Calu3 (cell line): ENCODE measurements around the gene CFAP99. TPM values are rescaled to one million over a fixed set of nuclear protein-coding genes. Genes with fewer than 3 reads are reported as not detected.

ENCODE experiments used
- BruUV-seq: library from RNA; stranded (reverse); fragments of 400-500 nt; replicated peaks from 2 replicates; lab custom pipeline; 2021; lab: Mats Ljungman, UMichigan
- CTCF ChIA-PET: fragments of 300-600 bp; sonication (Branson Sonifier 250); formaldehyde crosslinking; loops from one replicate; lab custom pipeline; 2022; ENCODE audit warnings: antibody characterized with exemption; lab: Charles Lee
- DNase-seq: peaks from one replicate; pipeline ENCODE4 v3.0.0; 2022
- H3K27ac Mint-ChIP-seq: one replicate; pipeline ENCODE4 v1.8.0; 2022; ENCODE audit warnings: mixed read lengths; ENCODE audit not compliant: unreplicated experiment
- H3K27me3 Mint-ChIP-seq: one replicate; pipeline ENCODE4 v1.8.0; 2022; ENCODE audit warnings: mixed read lengths; ENCODE audit not compliant: unreplicated experiment
- H3K36me3 Mint-ChIP-seq: one replicate; pipeline ENCODE4 v1.8.0; 2022; ENCODE audit warnings: mild to moderate bottlenecking, moderate library complexity, mixed read lengths; ENCODE audit not compliant: insufficient read depth, unreplicated experiment
- H3K4me1 Mint-ChIP-seq: one replicate; pipeline ENCODE4 v1.8.0; 2022; ENCODE audit warnings: mild to moderate bottlenecking, low read depth, mixed read lengths; ENCODE audit not compliant: unreplicated experiment
- H3K4me3 Mint-ChIP-seq: one replicate; pipeline ENCODE4 v1.8.0; 2022; ENCODE audit warnings: mild to moderate bottlenecking, low read depth, moderate library complexity, mixed read lengths; ENCODE audit not compliant: unreplicated experiment
- H3K9me3 Mint-ChIP-seq: one replicate; pipeline ENCODE4 v1.8.0; 2022; ENCODE audit warnings: low read depth, mixed read lengths; ENCODE audit not compliant: unreplicated experiment
- intact Hi-C: fragments of 100-400 bp; cut with micrococcal nuclease; formaldehyde crosslinking; loops from one replicate; pipeline ENCODE4 v1.10.0; 2022; ENCODE audit not compliant: unreplicated experiment
- total RNA-seq: library from RNA; stranded (reverse); gene quantifications from 2 replicates; pipeline ENCODE4 v1.2.3, GENCODE V29; 2022
- TF ChIP-seq, protein P1 (sequence below): fragments of 200-600 bp; IDR thresholded peaks from one replicate; pipeline ENCODE4 v1.8.0; 2022; ENCODE audit warnings: antibody characterized with exemption; ENCODE audit not compliant: unreplicated experiment

Gene CFAP99
- total RNA-seq, 1 experiment from 2014 or later: not detected

DNA sequence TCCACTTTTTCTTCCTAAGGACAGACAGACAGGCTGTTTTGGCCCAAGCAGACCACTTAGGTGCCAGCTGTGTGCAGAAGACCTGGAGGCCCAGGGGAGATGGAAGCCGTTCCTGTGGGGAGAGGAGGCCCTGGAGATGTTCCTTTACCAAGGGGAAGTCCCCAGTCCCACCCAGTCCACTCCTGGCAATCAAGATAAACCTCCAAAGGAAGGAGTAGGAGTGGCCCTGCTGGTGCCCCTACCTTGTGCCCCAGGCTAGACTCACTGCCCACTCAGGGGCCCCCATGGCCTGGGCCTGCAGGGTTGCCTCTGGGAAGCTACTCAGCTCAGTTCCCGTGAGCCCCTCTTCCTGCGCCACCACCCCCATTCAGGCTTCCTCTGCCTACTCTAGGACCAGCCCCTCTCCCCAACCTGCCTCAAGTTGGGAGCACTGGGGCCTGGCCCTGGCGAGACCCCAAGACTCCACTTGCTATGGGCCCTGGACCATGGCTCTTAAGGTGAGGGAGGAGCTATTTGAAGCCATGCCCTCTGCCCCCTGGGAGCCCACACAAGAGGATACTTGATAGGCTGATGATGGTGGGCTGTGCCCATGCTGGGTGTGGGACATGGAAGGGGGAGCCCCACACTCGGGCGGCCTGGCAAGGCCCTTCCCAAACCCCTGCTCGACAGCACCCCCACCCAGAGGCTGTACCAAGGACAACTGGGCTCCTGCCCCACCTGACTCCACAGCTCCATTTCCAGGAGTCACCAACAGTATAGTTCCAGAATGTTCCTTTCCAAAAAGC lies 25.4 kb downstream of the CFAP99 start:
- Mint-ChIP-seq H3K9me3 (no peaks in the 10 kb centered on the region), H3K4me3 (no peak overlapping the region), H3K27me3 (no peaks in the 10 kb centered on the region), H3K4me1 (no peaks in the 10 kb centered on the region), H3K27ac (no peak overlapping the region), H3K36me3 (no peaks in the 10 kb centered on the region)
- BruUV-seq: no TSS peak
- CTCF ChIA-PET: no interaction called here
- intact Hi-C loops: no loop called here
- DNase-seq: no peak
- TF ChIP-seq, protein P1, sequence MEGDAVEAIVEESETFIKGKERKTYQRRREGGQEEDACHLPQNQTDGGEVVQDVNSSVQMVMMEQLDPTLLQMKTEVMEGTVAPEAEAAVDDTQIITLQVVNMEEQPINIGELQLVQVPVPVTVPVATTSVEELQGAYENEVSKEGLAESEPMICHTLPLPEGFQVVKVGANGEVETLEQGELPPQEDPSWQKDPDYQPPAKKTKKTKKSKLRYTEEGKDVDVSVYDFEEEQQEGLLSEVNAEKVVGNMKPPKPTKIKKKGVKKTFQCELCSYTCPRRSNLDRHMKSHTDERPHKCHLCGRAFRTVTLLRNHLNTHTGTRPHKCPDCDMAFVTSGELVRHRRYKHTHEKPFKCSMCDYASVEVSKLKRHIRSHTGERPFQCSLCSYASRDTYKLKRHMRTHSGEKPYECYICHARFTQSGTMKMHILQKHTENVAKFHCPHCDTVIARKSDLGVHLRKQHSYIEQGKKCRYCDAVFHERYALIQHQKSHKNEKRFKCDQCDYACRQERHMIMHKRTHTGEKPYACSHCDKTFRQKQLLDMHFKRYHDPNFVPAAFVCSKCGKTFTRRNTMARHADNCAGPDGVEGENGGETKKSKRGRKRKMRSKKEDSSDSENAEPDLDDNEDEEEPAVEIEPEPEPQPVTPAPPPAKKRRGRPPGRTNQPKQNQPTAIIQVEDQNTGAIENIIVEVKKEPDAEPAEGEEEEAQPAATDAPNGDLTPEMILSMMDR: no peak

DNA sequence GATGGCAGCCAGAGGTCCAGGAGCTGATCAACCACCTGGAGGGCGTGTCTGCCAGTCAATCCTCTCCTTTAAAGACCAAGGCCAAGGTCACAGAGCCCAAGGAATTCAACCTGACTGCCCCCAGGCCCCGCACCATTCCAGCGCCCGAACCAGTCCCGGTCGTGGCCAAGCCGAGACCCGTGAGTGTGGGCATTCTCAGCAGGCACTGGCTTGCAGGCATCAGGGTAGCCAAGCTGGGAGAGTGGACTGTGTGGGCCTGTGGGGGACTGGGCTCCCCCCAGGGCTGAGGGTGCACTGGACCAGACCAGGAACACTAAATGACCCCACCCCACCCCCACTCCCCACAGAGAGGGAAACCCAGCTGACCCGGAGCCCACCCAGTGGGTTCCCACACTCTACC lies 26.4 kb downstream of the CFAP99 start:
- H3K9me3 Mint-ChIP-seq: no peaks in the 10 kb centered on the region
- H3K36me3 Mint-ChIP-seq: no peaks in the 10 kb centered on the region
- H3K4me1 Mint-ChIP-seq: no peaks in the 10 kb centered on the region
- TF ChIP-seq, protein P1: no peak
- no peak overlapping the region for H3K27ac Mint-ChIP-seq
- H3K27me3 Mint-ChIP-seq: no peaks in the 10 kb centered on the region
- no peak for DNase-seq
- intact Hi-C loops: no loop called here
- no TSS peak for BruUV-seq
- no peak overlapping the region for H3K4me3 Mint-ChIP-seq
- CTCF ChIA-PET: no interaction called here

DNA sequence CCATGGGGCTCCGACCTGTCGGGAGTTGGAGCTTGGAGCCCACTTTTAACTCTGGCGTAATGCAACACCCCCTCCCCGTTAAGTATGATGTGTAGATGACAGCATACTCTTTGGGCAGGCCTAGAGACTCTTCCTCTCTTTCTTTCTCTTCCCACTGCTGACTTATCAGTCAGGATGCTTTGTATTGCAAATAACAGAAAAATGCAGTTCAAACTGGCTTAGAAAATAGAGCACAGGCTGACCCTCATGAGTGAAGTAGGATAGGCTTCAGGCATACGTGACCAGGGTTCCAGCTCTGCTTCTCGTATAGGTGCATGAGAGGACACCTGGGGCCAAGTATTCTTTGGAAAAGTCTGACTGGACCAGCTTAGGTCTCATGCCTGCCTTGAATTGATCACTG lies 26.8 kb downstream of the CFAP99 start:
- H3K4me1 Mint-ChIP-seq: no peaks in the 10 kb centered on the region
- TF ChIP-seq, protein P1: no peak
- intact Hi-C loops: no loop called here
- no peaks in the 10 kb centered on the region for H3K27me3 Mint-ChIP-seq
- H3K9me3 Mint-ChIP-seq: no peaks in the 10 kb centered on the region
- CTCF ChIA-PET: no interaction called here
- H3K27ac Mint-ChIP-seq: no peak overlapping the region
- H3K4me3 Mint-ChIP-seq: no peak overlapping the region
- no TSS peak for BruUV-seq
- DNase-seq: no peak
- no peaks in the 10 kb centered on the region for H3K36me3 Mint-ChIP-seq

DNA sequence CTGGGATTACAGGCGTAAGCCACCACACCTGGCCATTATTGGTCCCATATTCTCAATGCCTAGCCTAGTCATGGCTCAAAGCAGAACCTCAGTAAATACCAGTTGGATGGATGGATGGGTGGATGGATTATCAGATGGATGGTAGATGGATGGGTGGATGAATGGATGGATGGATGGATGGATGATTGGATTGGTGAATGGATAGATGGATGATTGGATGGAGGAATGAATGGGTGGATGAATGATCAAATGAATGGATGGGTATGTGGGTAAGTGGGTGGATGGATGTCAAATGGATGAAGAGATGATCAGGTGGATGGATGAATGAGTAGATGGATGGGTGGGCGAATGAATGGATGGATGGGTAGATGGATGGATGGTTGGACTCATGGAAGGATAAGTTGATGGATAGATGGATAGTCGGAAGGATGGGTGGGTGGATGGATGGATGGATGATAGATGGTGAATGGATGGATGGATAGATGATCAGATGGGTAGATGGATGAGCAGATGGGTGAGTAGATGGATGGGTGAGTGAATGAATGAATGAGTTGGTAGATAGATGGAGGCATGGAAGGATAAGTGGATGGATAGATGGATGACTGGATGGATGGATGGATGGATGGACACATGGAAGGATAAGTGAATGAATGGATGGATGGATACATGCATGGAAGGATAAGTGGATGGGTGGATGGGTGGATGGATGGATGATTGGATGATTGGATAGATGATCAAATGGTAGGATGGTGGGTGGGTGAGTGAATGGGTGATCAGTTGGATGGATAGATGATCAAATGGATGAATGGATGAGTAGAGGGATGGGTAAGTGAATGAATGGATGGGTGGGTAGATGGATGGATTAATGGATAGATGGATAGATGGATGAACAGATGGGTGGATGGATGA lies 28.2 kb downstream of the CFAP99 start:
- TF ChIP-seq, protein P1: no peak
- no peaks in the 10 kb centered on the region for H3K9me3 Mint-ChIP-seq
- intact Hi-C loops: no loop called here
- no peaks in the 10 kb centered on the region for H3K4me1 Mint-ChIP-seq
- no TSS peak for BruUV-seq
- H3K36me3 Mint-ChIP-seq: no peaks in the 10 kb centered on the region
- H3K4me3 Mint-ChIP-seq: no peak overlapping the region
- H3K27ac Mint-ChIP-seq: no peak overlapping the region
- CTCF ChIA-PET: no interaction called here
- H3K27me3 Mint-ChIP-seq: peaks cover 10% of the 10 kb centered on the region
- no peak for DNase-seq
